Skeletal muscle tissue (tissue), 4 donors: ENCODE measurements around the gene C6orf47. TPM values are rescaled to one million over a fixed set of nuclear protein-coding genes. Genes with fewer than 3 reads are reported as not detected.

ENCODE experiments used
- H3K27ac ChIP-seq: one replicate; pipeline ENCODE4 v1.7.0; 2013; ENCODE audit warnings: mild to moderate bottlenecking, low read depth, low read length, inconsistent platforms
- H3K27me3 ChIP-seq, 3 donors: one replicate each; pipeline ENCODE4 v1.7.0; 2013; ENCODE audit warnings: low read length in 3 of 3; ENCODE audit not compliant: control insufficient read depth in 3 of 3, insufficient read depth in 3 of 3
- H3K36me3 ChIP-seq, 3 donors: one replicate each; pipeline ENCODE4 v1.7.0; 2013; ENCODE audit warnings: low read length in 3 of 3; ENCODE audit not compliant: control insufficient read depth in 3 of 3, insufficient read depth in 3 of 3
- H3K4me1 ChIP-seq, 3 donors: one replicate each; pipeline ENCODE4 v1.7.0; 2013; ENCODE audit warnings: low read length in 3 of 3, mild to moderate bottlenecking in 3 of 3; ENCODE audit not compliant: control insufficient read depth in 3 of 3, insufficient read depth in 3 of 3
- H3K4me3 ChIP-seq, 3 donors: one replicate each; pipeline ENCODE4 v1.7.0; 2013; ENCODE audit warnings: low read length in 3 of 3
- H3K9ac ChIP-seq, 3 donors: one replicate each; pipeline ENCODE4 v1.7.0; 2013; ENCODE audit warnings: low read length in 3 of 3, mild to moderate bottlenecking in 3 of 3, moderate library complexity in 2 of 3, low read depth in 1 of 3
- H3K9me3 ChIP-seq, 3 donors: one replicate each; pipeline ENCODE4 v1.7.0; 2013; ENCODE audit warnings: low read length in 3 of 3; ENCODE audit not compliant: control insufficient read depth in 3 of 3
- total RNA-seq: library from RNA; depleted of rRNA; stranded (reverse); fragments of >200 nt; gene quantifications from one replicate; pipeline ENCODE4 v1.2.3, GENCODE V29; 2014
- donor health status: Osteomylitis.

Gene C6orf47
- total RNA-seq, 1 donor from 2014 or later: 18.3 TPM

DNA sequence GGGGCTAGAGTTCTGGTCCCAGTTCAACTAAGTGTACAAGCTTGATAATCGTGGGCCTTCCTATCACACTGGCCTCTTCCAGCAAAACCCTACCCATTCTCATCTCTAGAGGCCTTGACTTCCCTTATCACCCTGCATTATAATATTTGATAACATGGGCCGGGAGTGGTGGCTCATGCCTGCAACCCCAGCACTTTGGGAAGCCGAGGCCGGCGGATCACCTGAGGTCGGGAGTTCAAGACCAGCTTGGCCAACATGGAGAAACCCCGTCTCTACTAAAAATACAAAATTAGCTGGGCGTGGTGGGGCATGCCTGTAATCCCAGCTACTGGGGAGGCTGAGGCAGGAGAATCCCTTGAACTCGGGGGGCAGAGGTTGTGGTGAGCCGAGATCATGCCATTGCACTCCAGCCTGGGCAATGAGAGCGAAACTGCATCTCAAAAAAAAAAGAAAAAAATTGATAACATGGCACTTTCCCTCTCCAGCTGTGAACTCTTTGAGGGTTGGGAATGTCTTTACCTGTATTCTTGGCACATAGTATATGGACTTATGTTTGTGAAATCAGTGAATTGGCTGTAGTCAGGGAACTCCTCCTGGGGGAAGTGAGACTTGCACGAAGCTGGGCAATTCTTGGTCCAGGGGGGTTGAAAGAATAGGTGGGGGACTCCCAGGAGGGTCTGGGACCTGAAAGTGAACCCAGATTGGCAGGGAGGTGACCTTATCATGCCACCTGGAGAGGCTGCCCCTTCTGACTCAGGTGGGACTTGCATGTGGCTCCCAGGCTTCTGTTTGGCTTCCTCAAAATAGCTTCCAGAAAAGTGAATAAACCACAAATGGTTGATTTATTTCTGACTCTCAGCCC, 915 bp upstream of the C6orf47 start:
- no peaks in the 10 kb centered on the region for H3K27me3 ChIP-seq
- peak overlapping the region; percentile 83 for H3K27ac ChIP-seq
- no peaks in the 10 kb centered on the region for H3K9me3 ChIP-seq
- H3K4me1 ChIP-seq: peaks cover 51 to 68% (median 64%) of the 10 kb centered on the region in 3 donors
- peak overlapping the region; percentile 94 to 100 (median 97) for H3K9ac ChIP-seq
- peaks cover 14 to 30% (median 25%) of the 10 kb centered on the region in 3 donors for H3K36me3 ChIP-seq
- peak overlapping the region in 2 of 3 donors; percentile 83 to 96 for H3K4me3 ChIP-seq

DNA sequence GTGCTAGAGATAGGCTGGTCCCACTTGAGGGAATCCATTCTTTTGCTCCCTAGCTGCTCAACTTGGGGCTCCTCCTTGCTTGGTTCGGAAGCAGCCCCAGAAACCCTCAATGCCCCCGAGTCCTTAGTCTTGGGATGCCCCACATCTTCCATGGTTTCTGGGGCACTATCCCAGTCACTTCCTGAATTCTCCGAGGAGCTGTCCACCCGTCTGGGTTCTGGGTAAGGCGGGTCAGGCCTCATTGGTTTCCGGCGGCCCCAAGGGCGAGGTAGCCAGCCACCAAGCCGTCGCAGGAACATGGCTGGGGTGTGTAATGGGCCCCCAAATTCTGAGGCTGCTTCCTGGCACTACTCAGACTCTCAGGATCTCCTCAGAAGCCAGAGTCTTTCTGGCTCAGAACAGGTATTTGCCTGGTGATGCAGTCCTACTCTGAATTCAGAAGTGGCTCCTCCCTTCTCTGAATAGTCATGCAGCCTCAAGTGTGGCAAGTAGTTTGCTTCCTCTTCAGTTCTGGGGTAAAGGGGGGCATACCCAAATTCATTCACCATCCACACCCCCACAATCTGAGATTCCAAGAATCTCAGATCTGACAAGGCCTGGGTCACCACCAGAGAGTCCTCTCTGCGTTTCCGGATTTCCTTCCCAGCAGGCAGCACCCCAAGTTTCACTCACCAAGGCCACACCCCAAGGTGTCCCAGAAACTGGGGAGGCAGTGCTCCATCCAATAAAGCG, 763 bp downstream of the C6orf47 start:
- Histone ChIP-seq H3K36me3 (peaks cover 20 to 43% (median 32%) of the 10 kb centered on the region in 3 donors), H3K27ac (peak overlapping the region; percentile 83), H3K9me3 (no peaks in the 10 kb centered on the region), H3K4me1 (peaks cover 47 to 62% (median 61%) of the 10 kb centered on the region in 3 donors), H3K27me3 (no peaks in the 10 kb centered on the region), H3K9ac (peak overlapping the region; percentile 94 to 100 (median 97)), H3K4me3 (peak overlapping the region; percentile 83 to 96 (median 96))

DNA sequence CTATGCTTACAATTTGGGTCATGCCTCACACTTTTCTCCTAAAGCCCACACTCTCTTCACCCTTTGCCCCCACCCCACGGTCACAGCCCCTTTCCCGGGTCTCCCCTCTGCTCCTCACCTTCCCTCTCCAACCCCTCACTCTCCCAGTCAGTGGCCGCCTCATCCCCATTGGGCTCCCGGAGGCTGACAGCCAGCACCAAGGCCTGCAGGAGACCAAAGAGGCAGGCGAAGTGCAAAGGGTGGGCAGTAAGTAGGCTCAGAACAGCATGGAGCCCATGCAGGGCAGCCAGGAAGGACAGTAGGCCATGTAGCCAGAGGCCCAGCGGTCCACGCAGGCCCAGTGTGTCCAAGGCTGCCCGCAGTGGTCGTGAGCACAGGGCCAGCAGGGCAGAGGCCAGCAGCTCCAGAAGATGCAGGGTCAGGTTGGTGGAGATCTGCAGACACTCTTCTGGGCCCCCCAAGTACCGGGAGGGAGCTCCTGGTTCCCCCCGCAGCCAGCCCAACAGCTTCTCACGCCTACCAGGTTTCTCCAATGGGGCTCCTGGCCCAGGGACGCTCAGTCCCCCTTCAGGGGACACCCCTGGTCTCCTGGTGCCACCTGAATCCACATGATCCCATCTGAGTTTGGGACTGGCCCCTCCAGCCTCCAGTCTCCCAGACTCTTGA, 1.5 kb downstream of the C6orf47 start:
- Histone ChIP-seq H3K4me1 (peaks cover 43 to 59% (median 57%) of the 10 kb centered on the region in 3 donors), H3K27me3 (no peaks in the 10 kb centered on the region), H3K9me3 (no peaks in the 10 kb centered on the region), H3K4me3 (peak overlapping the region; percentile 83 to 96 (median 96)), H3K36me3 (peaks cover 20 to 43% (median 32%) of the 10 kb centered on the region in 3 donors), H3K27ac (peak overlapping the region; percentile 83), H3K9ac (peak overlapping the region; percentile 94 to 100 (median 97))

DNA sequence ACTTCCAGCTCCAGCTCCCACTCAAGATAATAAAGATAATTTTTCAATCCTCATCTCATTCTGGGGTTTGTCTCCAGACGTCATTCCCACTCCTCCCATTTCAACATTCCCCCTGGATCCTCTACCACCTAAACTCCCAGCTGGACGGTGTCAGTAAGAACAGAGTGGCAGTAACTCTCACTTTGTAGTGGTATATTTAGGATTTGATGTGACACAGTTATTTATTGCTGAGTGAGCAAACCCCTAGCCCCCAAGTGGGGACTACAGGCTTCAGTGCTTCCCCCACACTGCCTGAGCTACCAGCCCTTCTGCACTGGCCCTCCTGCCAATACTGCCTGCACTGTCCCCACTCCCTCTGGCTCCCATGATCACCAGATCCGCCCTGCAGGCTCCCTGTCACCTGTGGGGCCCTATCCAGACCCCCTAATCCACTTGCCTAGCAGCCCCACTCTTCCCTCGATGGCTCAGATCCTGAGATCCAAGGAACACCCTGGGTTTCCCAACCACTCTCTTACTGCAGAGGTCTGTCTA, 2.4 kb downstream of the C6orf47 start:
- H3K27me3 ChIP-seq: no peaks in the 10 kb centered on the region
- H3K27ac ChIP-seq: no peak overlapping the region
- H3K9ac ChIP-seq: peak overlapping the region in 2 of 3 donors; percentile 3 to 75
- H3K9me3 ChIP-seq: no peaks in the 10 kb centered on the region
- peaks cover 39 to 54% (median 53%) of the 10 kb centered on the region in 3 donors for H3K4me1 ChIP-seq
- H3K36me3 ChIP-seq: peaks cover 20 to 35% (median 24%) of the 10 kb centered on the region in 3 donors
- H3K4me3 ChIP-seq: peak overlapping the region in 1 of 3 donors; percentile 13

DNA sequence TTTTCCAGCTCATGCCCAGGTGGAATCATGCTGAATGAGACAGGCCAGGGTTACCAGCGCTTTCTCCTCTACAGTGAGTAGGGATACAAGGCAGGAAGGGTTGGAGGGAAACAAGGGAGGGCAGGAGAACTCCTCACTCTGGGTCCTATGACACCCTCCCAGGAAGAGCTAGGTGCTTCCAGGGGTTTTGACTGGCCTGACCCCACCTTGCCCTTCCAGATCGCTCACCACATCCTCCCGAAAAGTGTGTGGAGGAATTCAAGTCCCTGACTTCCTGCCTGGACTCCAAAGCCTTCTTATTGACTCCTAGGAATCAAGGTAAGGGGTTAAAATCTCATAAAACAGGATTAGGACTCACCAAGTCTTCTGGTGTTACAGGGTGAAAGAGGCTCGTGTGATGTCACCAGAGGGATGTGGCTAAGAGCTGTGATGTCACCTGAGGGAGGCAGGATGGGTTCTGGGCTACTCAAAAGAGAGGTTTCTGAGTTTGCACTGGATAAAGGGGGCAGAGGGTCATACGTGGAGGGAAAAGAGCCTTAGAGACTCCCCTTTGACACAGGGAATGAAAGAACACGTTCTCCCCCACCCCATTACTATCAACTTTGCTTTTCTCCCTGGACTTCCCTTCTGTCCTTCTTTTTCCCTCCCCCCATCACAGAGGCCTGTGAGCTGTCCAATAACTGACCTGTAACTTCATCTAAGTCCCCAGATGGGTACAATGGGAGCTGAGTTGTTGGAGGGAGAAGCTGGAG, 3.0 kb downstream of the C6orf47 start:
- peak overlapping the region in 2 of 3 donors; percentile 3 to 75 for H3K9ac ChIP-seq
- no peak overlapping the region for H3K4me3 ChIP-seq
- no peak overlapping the region for H3K27ac ChIP-seq
- peaks cover 20 to 33% (median 23%) of the 10 kb centered on the region in 3 donors for H3K36me3 ChIP-seq
- no peaks in the 10 kb centered on the region for H3K27me3 ChIP-seq
- peaks cover 35 to 52% (median 49%) of the 10 kb centered on the region in 3 donors for H3K4me1 ChIP-seq
- H3K9me3 ChIP-seq: no peaks in the 10 kb centered on the region

DNA sequence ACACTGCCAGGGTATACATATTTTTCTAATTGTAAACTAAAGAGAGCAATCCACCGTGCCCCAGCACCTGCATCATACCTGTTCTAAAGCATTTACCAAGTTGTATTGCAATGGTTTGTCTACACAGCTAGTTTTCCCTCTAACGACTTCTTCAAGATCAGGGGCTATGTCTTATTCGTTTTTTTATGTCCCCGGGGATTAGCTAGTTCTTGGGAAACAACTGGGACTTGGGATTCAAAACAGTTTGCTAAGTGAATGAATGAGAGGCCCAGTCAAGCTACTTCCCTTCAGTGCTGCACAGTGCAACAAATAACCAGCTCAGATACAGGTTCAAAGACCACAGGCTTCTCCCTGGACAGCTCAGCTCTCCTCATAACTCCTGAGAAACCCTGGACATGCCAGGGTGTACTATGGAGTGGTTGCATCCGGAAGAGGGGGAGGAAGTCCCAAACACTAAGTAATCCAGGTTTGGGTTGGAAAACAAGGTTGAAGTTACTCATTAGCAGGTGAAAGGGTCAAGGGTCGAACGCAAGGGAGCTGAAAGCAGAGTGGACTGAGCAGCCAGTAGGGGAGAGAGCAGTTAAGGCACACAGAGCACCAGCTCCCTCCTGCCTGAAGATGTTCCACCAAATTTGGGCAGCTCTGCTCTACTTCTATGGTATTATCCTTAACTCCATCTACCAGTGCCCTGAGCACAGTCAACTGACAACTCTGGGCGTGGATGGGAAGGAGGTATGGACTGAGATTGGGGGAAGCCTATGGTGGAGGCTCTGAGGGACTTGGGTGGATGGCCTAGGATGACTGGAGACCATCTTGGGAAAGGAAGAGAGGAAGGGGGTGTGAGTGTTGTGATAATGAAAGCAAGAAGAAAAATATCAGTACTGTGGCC, 5.0 kb downstream of the C6orf47 start, which contains the start of gene APOM:
TSS of gene APOM (plus strand) at position 546 of the 889 bp plus-strand sequence. CDS start at position 619, 73 bp downstream.
- no peak within 1 kb of the TSS for H3K4me3 ChIP-seq
- no peaks in the 10 kb centered on the region for H3K27me3 ChIP-seq
- no peak within 1 kb of the TSS for H3K27ac ChIP-seq
- peaks cover 42 to 57% (median 51%) of the 10 kb centered on the region in 3 donors for H3K4me1 ChIP-seq
- peak within 1 kb of the TSS in 1 of 3 donors; percentile 33 for H3K9ac ChIP-seq
- H3K36me3 ChIP-seq: peaks cover 18 to 35% (median 24%) of the 10 kb centered on the region in 3 donors
- H3K9me3 ChIP-seq: no peaks in the 10 kb centered on the region

DNA sequence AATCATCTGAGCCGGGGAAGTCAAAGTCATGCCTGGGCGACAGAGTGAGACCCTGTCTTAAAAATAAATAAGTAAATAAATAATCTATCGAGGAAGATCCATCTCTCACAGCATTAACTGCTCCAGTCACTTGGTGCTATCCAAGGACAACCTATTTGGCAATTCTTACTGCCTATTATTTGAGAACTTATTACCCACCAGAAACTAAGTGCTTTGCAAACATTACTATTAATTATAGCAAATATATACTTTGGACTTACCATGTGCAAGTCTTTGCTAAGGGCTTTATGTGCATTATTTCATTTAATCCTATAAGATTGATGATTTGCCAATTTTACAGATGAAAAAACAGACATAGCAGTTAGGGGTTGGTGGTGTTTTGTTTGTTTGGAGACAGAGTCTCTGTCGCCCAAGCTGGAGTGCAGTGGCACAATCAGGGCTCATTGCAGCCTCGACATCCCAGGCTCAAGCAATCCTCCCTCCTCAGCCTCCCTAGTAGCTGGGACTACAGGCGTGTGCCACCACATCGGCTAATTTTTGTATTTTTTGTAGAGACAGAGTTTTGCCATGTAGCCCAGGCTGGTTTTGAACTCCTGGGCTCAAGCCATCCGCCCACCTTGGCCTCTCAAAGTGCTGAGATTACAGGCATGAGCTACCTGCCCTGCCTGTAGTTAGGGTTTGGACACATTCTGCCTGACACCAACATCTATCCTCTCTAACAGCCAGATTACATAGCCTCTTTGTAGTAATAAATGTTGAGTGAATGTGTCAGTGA, 5.8 kb downstream of the C6orf47 start:
- no peak overlapping the region for H3K27ac ChIP-seq
- peaks cover 18 to 36% (median 26%) of the 10 kb centered on the region in 3 donors for H3K36me3 ChIP-seq
- no peak overlapping the region for H3K9ac ChIP-seq
- H3K9me3 ChIP-seq: no peaks in the 10 kb centered on the region
- no peak overlapping the region for H3K4me3 ChIP-seq
- H3K27me3 ChIP-seq: no peaks in the 10 kb centered on the region
- peaks cover 36 to 50% (median 46%) of the 10 kb centered on the region in 3 donors for H3K4me1 ChIP-seq
